ENCODE data around the gene EIF4H.

The EIF4H gene

DNA sequence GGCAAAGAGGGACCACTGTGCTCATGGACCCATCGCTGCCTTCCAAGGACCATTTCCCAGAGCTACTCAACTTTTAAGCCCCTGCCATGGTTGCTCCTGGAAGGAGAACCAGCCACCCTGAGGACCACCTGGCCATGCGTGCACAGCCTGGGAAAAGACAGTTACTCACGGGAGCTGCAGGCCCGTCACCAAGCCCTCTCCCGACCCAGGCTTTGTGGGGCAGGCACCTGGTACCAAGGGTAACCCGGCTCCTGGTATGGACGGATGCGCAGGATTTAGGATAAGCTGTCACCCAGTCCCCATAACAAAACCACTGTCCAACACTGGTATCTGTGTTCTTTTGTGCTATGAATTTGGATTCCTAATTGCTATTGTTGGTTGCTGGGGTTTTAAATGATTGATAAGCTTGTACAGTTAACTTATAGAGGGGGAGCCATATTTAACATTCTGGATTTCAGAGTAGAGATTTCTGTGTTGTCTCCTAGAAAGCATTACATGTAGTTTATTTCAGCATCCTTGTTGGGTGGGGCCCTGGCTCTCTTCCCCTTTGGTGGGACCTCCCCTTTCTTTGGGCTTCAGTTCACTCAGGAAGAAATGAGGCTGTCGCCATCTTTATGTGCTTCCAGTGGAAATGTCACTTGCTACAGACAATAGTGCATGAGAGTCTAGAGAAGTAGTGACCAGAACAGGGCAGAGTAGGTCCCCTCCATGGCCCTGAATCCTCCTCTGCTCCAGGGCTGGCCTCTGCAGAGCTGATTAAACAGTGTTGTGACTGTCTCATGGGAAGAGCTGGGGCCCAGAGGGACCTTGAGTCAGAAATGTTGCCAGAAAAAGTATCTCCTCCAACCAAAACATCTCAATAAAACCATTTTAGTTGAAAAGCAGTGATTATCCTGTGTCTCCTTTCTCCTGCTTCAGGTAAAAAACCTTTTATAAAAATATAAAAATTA, 55.1 kb downstream of the EIF4H start:
- DNase-seq = no peak

- DNase-seq = no peak
Observed at GRCh38 chr7:74230446-74231231, 56.5 kb downstream of the EIF4H start.

- DNase-seq = no peak
Observed at GRCh38 chr7:74231232-74231590, 57.1 kb downstream of the EIF4H start.

GRCh38 chr7:74233655-74234285, 59.6 kb downstream of the EIF4H start:
- no peak for DNase-seq

GRCh38 chr7:74235518-74236268, 61.5 kb downstream of the EIF4H start:
- DNase-seq = no peak

GRCh38 chr7:74236284-74236683, 62.1 kb downstream of the EIF4H start:
- no peak for DNase-seq

DNA sequence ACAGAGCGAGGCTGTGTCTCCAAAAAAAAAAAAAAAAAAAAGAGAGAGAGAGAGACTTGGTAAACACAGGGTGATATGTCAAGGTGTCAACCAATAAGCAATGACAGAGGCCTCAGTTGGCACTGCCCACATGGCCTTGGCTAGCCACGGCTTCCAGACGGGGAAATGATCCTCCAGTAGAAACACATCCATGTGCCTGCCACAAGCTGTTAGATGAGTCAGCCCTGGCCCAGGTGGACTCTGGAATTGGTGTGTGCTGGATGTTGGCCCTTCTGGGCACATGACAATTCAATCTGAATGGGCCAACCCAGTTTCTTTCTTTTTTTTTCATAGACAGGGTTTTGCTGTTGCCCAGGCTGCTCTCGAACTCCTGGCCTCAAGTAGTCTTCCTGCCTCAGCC, 66.3 kb downstream of the EIF4H start:
- DNase-seq = no peak

DNA sequence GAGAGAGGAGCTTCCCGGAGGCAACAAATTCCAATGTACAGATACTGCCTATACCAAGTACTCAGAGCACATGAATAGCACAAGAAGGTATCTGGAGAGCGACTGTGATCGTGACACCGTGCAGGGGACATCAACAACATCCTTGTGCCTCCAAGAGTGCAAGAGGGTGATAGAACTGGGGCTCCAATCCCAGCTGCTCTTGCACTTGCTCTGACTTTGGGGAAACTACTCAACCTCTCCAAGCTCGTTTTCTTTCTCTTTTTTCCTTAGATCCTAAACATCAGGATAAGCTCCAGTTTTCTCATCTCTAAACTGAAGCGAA, 67.9 kb downstream of the EIF4H start:
- DNase-seq = no peak

DNA sequence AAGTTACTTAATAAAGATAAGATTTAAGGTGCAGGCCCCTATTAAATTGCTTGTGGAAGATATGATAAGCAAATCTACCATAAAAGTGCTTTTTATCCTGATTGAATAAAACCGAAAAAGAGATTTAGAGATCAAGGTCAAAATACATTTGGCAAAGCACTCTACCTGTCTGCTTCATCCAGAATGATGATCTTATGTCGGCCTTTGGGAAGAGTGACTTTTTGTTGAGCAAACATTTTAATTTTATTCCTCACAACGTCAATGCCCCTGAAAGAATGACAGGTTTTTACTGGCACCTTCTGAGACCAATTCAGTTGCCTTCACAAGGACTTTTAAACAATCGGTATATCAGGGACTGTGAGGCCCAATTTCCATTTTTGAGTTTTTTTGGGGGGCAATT, 72.3 kb downstream of the EIF4H start:
- no peak for DNase-seq
